ENCODE measurements around the gene NPAS2. TPM values are rescaled to one million over a fixed set of nuclear protein-coding genes. Genes with fewer than 3 reads are reported as not detected.

Gene NPAS2
- total RNA-seq, 4 donors from 2014 or later = 4.7 to 131 (median 11.2) TPM

GRCh38 chr2:100990650-100991403 lies 170.9 kb downstream of the NPAS2 start:
- no peak for TF ChIP-seq CTCF (IDR thresholded peaks at IDR 0.05; ENCODE audit: low read depth)

- no peak for TF ChIP-seq CTCF (IDR thresholded peaks at IDR 0.05; ENCODE audit: low read depth)
Observed at GRCh38 chr2:100991404-100991773, 171.4 kb downstream of the NPAS2 start.

- TF ChIP-seq CTCF (IDR thresholded peaks at IDR 0.05; ENCODE audit: low read depth) = no peak
Observed at GRCh38 chr2:100992262-100992661, 172.3 kb downstream of the NPAS2 start.

- TF ChIP-seq CTCF (IDR thresholded peaks at IDR 0.05; ENCODE audit: low read depth) = no peak
Observed at GRCh38 chr2:100993294-100993693, 173.4 kb downstream of the NPAS2 start.

GRCh38 chr2:100995309-100996075 lies 175.6 kb downstream of the NPAS2 start:
- no peak for TF ChIP-seq CTCF (IDR thresholded peaks at IDR 0.05; ENCODE audit: low read depth)

- no peak for TF ChIP-seq CTCF (IDR thresholded peaks at IDR 0.05; ENCODE audit: low read depth)
Observed at GRCh38 chr2:100997509-100998234, 177.7 kb downstream of the NPAS2 start.

GRCh38 chr2:100998235-100998573 lies 178.3 kb downstream of the NPAS2 start:
- TF ChIP-seq CTCF (IDR thresholded peaks at IDR 0.05; ENCODE audit: low read depth) = no peak
